ENCODE data around the gene DENND4B. TPM values are rescaled to one million over a fixed set of nuclear protein-coding genes. Genes with fewer than 3 reads are reported as not detected.

DENND4B gene
- total and polyA plus RNA-seq, 10 of the 15 experiments (the other 5 are each of a cell fraction or from before 2014, with no cell fraction given), result 12.0 to 74.8 (median 22.7) TPM

DNA sequence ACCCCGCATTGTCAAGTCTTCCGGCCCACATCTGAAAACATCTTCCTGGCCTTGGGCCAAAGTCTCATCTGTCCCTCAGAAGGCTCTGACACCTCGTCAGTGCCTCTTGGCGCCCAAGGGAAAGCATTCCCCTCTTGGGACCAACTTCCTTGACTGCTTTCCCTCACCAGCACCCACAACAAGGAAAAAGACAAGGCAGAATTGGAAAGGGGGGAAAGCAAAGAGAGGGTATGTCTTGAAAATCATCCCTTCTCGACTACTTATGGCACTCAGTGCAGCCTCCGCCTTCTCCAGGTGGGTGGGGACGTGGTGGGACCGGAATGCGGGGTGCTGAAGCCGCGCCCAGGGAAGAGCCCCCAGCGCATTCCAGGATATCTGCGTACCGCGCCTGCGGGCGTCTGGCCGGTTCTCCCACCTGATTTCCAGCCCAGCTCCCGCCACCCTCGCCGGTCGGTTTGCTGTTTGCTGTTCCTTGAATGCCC lies 17.4 kb upstream of the DENND4B start (continued):
- TF ChIP-seq, protein P1, sequence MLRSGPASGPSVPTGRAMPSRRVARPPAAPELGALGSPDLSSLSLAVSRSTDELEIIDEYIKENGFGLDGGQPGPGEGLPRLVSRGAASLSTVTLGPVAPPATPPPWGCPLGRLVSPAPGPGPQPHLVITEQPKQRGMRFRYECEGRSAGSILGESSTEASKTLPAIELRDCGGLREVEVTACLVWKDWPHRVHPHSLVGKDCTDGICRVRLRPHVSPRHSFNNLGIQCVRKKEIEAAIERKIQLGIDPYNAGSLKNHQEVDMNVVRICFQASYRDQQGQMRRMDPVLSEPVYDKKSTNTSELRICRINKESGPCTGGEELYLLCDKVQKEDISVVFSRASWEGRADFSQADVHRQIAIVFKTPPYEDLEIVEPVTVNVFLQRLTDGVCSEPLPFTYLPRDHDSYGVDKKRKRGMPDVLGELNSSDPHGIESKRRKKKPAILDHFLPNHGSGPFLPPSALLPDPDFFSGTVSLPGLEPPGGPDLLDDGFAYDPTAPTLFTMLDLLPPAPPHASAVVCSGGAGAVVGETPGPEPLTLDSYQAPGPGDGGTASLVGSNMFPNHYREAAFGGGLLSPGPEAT (IDR thresholded peaks at IDR 0.05; ENCODE audit: low read depth), result peak; percentile 25; the same call in 1 of the 2 replicates
- TF ChIP-seq, protein P2, sequence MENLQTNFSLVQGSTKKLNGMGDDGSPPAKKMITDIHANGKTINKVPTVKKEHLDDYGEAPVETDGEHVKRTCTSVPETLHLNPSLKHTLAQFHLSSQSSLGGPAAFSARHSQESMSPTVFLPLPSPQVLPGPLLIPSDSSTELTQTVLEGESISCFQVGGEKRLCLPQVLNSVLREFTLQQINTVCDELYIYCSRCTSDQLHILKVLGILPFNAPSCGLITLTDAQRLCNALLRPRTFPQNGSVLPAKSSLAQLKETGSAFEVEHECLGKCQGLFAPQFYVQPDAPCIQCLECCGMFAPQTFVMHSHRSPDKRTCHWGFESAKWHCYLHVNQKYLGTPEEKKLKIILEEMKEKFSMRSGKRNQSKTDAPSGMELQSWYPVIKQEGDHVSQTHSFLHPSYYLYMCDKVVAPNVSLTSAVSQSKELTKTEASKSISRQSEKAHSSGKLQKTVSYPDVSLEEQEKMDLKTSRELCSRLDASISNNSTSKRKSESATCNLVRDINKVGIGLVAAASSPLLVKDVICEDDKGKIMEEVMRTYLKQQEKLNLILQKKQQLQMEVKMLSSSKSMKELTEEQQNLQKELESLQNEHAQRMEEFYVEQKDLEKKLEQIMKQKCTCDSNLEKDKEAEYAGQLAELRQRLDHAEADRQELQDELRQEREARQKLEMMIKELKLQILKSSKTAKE (IDR thresholded peaks at IDR 0.05; ENCODE audit: low read depth, poor library complexity, severe bottlenecking), result peak; percentile 86
- TF ChIP-seq ZBED1 (IDR thresholded peaks at IDR 0.05; ENCODE audit: borderline replicate concordance) (no peak), JUNB (IDR thresholded peaks at IDR 0.05) (no peak)

DNA sequence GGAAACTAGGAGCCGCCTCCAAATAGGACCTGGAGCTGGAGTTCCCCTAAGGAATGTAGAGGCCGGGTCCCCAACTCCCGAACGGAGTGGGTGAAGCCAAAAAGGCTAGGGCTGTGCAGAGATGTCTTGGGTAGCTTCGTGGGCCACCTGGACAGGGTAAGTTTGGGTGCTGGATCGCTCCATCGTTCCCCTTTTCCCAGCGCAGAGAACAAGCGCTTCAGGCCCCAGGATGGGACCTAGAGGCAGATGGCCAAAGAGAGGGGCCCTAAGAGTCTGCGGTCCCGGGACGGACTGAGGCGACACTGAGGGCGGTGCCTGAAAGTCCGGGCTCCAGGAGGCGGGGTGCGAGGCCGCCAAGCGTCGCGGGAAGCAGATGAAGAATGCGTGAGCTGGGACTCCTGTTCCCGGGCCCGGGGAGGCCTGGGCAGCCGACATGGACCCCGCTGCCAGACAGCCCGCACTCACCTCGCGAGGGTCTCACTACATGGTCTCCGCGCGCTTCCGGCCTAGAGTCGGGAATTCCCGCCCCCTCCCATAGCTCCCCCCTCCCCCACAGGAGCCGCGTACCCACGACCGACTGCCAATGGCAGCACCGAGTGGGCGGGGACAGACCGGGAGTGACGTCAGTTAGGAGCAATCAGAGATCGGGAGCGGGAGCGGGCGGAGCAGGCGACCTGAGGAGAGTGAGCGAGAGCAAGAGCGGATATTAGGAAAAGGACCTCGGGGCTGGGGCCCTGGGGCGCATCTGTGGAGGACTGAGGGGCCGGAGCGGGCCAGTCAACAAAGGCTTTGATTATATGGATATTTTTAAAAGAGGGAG lies 16.7 kb upstream of the DENND4B start, which contains the start of gene SLC39A1:
Gene SLC39A1 (minus strand): TSS at position 508 of the 820 bp plus-strand sequence. CDS start 822 bp downstream, outside the sequence.
- intact Hi-C loops (cut with micrococcal nuclease; ENCODE audit: unreplicated experiment), result no loop called here
- peak within 1 kb of the TSS; percentile 88 for H3K4me3 ChIP-seq
- no peaks in the 10 kb centered on the region for H3K27me3 ChIP-seq (replicated peaks in 1 of 2; ENCODE audit: control insufficient read depth in 2 of 2, insufficient read depth in 2 of 2, low read length in 1 of 2)
- H2AFZ ChIP-seq (ENCODE audit: control insufficient read depth, low read depth, low read length), result peak within 1 kb of the TSS; percentile 75
- peaks cover 9 to 15% of the 10 kb centered on the region in 2 experiments for H3K36me3 ChIP-seq (ENCODE audit: control insufficient read depth in 2 of 2, insufficient read depth in 2 of 2, low read length in 1 of 2)
- BruUV-seq (replicated peaks), result TSS peak; percentile 57
- ChIA-PET POLR2A (interaction anchor here (0.5 to 10.0 kb wide), 21 partner anchors 9 to 392 kb away, joined by 3 to 132 read pairs (median 4); partner anchors contain the start of genes DENND4B, GATAD2B, INTS3 and JTB), RAD21 (ENCODE audit: unreplicated experiment) (interaction anchor here (0.6 to 6.4 kb wide), 10 partner anchors 12 to 166 kb away, joined by 3 to 42 read pairs (median 8); partner anchors contain the start of genes DENND4B, GATAD2B, JTB and RAB13), CTCF (interaction anchor here (0.5 to 7.1 kb wide), 16 partner anchors 9 to 308 kb away, joined by 3 to 64 read pairs (median 3); partner anchors contain the start of genes DENND4B, GATAD2B, JTB and RAB13), SMC1A (ENCODE audit: uncharacterized antibody, unreplicated experiment) (interaction anchor here (1.1 to 7.7 kb wide), 9 partner anchors 9 to 167 kb away, joined by 3 to 82 read pairs (median 5); partner anchors contain the start of genes DENND4B, GATAD2B, JTB and RAB13)
- peaks cover 56% of the 10 kb centered on the region for H3K79me2 ChIP-seq (ENCODE audit: control insufficient read depth, insufficient read depth, low read length)
- peak; percentile 84 for FAIRE-seq
- H3K4me1 ChIP-seq (ENCODE audit: control insufficient read depth, insufficient read depth, low read length), result peaks cover 13% of the 10 kb centered on the region
- H3K9me3 ChIP-seq (replicated peaks; ENCODE audit: control insufficient read depth, insufficient read depth, low read length), result no peaks in the 10 kb centered on the region
- in situ Hi-C loops (cut with MboI), result no loop called here
- ATAC-seq, result peak; percentile 65
- peak; percentile 91 for DNase-seq (ENCODE audit: low read depth, low spot score)
- under 1% methylated on average over 54 of the region's 54 CpGs for WGBS (ENCODE audit: insufficient coverage, insufficient replicate concordance, low lambda C conversion rate, missing lambda C conversion rate)
- peak within 1 kb of the TSS; percentile 98 for H3K9ac ChIP-seq (ENCODE audit: control insufficient read depth, insufficient read depth, low read length)
- H3K4me2 ChIP-seq (ENCODE audit: control insufficient read depth, insufficient read depth), result peak within 1 kb of the TSS; percentile 98
- peak within 1 kb of the TSS; percentile 93 for H3K27ac ChIP-seq (ENCODE audit: control insufficient read depth, insufficient read depth)
- no peaks in the 10 kb centered on the region; the same call in 1 of the 2 replicates for H4K20me1 ChIP-seq (ENCODE audit: control insufficient read depth, insufficient read depth)
- TF ChIP-seq RELA (IDR thresholded peaks at IDR 0.05; ENCODE audit: borderline replicate concordance, partially characterized antibody), result peak; percentile 10
- TF ChIP-seq NFYB (IDR thresholded peaks at IDR 0.05; ENCODE audit: insufficient read depth, low read depth, low read length), result peak; percentile 90
- no peak for TF ChIP-seq KAT2A (conservative IDR thresholded peaks at IDR 0.05; ENCODE audit: control insufficient read depth, low read depth, low read length)
- TF ChIP-seq, protein P3, sequence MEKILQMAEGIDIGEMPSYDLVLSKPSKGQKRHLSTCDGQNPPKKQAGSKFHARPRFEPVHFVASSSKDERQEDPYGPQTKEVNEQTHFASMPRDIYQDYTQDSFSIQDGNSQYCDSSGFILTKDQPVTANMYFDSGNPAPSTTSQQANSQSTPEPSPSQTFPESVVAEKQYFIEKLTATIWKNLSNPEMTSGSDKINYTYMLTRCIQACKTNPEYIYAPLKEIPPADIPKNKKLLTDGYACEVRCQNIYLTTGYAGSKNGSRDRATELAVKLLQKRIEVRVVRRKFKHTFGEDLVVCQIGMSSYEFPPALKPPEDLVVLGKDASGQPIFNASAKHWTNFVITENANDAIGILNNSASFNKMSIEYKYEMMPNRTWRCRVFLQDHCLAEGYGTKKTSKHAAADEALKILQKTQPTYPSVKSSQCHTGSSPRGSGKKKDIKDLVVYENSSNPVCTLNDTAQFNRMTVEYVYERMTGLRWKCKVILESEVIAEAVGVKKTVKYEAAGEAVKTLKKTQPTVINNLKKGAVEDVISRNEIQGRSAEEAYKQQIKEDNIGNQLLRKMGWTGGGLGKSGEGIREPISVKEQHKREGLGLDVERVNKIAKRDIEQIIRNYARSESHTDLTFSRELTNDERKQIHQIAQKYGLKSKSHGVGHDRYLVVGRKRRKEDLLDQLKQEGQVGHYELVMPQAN (conservative IDR thresholded peaks at IDR 0.05), result peak; percentile 31; the same call in 1 of the 2 replicates
- TF ChIP-seq NBN (IDR thresholded peaks at IDR 0.05), result peak; percentile 64; the same call in 1 of the 2 replicates
- no peak for TF ChIP-seq JUNB (IDR thresholded peaks at IDR 0.05)
- TF ChIP-seq, protein P4, sequence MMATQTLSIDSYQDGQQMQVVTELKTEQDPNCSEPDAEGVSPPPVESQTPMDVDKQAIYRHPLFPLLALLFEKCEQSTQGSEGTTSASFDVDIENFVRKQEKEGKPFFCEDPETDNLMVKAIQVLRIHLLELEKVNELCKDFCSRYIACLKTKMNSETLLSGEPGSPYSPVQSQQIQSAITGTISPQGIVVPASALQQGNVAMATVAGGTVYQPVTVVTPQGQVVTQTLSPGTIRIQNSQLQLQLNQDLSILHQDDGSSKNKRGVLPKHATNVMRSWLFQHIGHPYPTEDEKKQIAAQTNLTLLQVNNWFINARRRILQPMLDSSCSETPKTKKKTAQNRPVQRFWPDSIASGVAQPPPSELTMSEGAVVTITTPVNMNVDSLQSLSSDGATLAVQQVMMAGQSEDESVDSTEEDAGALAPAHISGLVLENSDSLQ (IDR thresholded peaks at IDR 0.05), result peak; percentile 98

Data from GM12878 (cell line).